Ovary (tissue), 1 donor: Measurements from ENCODE around the gene FANCI.

Experiments used
- EP300 ChIP-seq: sonication (generic); formaldehyde crosslinking; IDR thresholded peaks from one replicate; pipeline ENCODE4 v1.6.1; 2017; ENCODE audit warnings: antibody characterized with exemption
- POLR2A ChIP-seq: fragments of 450-650 bp; IDR thresholded peaks from one replicate; pipeline ENCODE4 v1.6.1; 2017; ENCODE audit warnings: antibody characterized with exemption, mild to moderate bottlenecking, moderate library complexity

GRCh38 chr15:89363133-89363532, 119.4 kb downstream of the FANCI start:
- TF ChIP-seq EP300 (no peak), POLR2A (no peak)
